ENCODE results near the gene CPEB3. TPM values are rescaled to one million over a fixed set of nuclear protein-coding genes. Genes with fewer than 3 reads are reported as not detected.

CPEB3 gene
- total and polyA plus RNA-seq, 9 of the 15 experiments (the other 6 are each of a cell fraction or from before 2014, with no cell fraction given), result 0.15 to 1.2 (median 0.51) TPM

GRCh38 chr10:92242380-92242779, 48.5 kb downstream of the CPEB3 start:
- Histone ChIP-seq H3K79me2 (ENCODE audit: control insufficient read depth, insufficient read depth, low read length) (no peaks in the 10 kb centered on the region), H3K27me3 (ENCODE audit: control insufficient read depth in 2 of 2, insufficient read depth in 2 of 2, low read length in 2 of 2) (no peaks in the 10 kb centered on the region), H2AFZ (ENCODE audit: low read depth, low read length) (no peak overlapping the region), H4K20me1 (replicated peaks; ENCODE audit: control insufficient read depth, insufficient read depth, low read length) (no peaks in the 10 kb centered on the region), H3K9ac (ENCODE audit: insufficient read depth in 1 of 2, low read depth in 2 of 2, low read length in 2 of 2) (no peak overlapping the region), H3K27ac (ENCODE audit: extremely low read depth, low read depth, low read length) (no peak overlapping the region), H3K4me2 (ENCODE audit: insufficient read depth, low read length) (no peak overlapping the region), H3K9me1 (ENCODE audit: control insufficient read depth, insufficient read depth, low read length) (no peaks in the 10 kb centered on the region), H3K36me3 (ENCODE audit: control insufficient read depth, insufficient read depth, low read length) (no peaks in the 10 kb centered on the region; the same call in 2 of the 3 replicates), H3K4me3 (no peak overlapping the region), H3K4me1 (replicated peaks in 1 of 2; ENCODE audit: control insufficient read depth in 2 of 2, insufficient read depth in 2 of 2, low read length in 2 of 2) (peaks cover 8 to 13% of the 10 kb centered on the region in 2 experiments), H3K9me3 (replicated peaks; ENCODE audit: control insufficient read depth, insufficient read depth, low read depth, low read length) (no peaks in the 10 kb centered on the region)
- FAIRE-seq (no peak), ATAC-seq (no peak), DNase-seq (ENCODE audit: extremely low read depth in 1 of 4, low spot score in 3 of 4) (no peak)
- BruUV-seq (replicated peaks), result no TSS peak
- no peak for TF ChIP-seq CAMTA2 (CRISPR knock-in tag; conservative IDR thresholded peaks at IDR 0.05)
- no peak for TF ChIP-seq HCFC1 (IDR thresholded peaks at IDR 0.05; ENCODE audit: low read depth, low read length)
- no peak for TF ChIP-seq DLX4 (CRISPR knock-in tag; IDR thresholded peaks at IDR 0.05)
- TF ChIP-seq PHF8 (IDR thresholded peaks at IDR 0.05; ENCODE audit: borderline replicate concordance, low read length), result no peak
- TF ChIP-seq NFE2 (IDR thresholded peaks at IDR 0.05; ENCODE audit: low read depth), result no peak
- no peak for TF ChIP-seq NR2C1 (IDR thresholded peaks at IDR 0.05)
- no peak for TF ChIP-seq NR2C1 (tag; IDR thresholded peaks at IDR 0.05)
- no peak for TF ChIP-seq KDM5B (IDR thresholded peaks at IDR 0.05; ENCODE audit: insufficient replicate concordance, low read depth, low read length)
- TF ChIP-seq HDAC3 (IDR thresholded peaks at IDR 0.05; ENCODE audit: borderline replicate concordance, partially characterized antibody), result no peak
- TF ChIP-seq ATF1 (CRISPR knock-in tag; IDR thresholded peaks at IDR 0.05), result no peak
- no peak for TF ChIP-seq ATF1 (tag; IDR thresholded peaks at IDR 0.05)
- no peak for TF ChIP-seq ELK1 (CRISPR knock-in tag; IDR thresholded peaks at IDR 0.05)
- intact Hi-C loops (cut with micrococcal nuclease) (loop anchor here (2.0 kb wide), 1 partner anchor 48 kb away; the partner anchor contains the start of genes CPEB3 and MARCHF5), in situ Hi-C loops (cut with MboI) (no loop called here)
- ChIA-PET POLR2A (no interaction called here), CTCF (ENCODE audit: low intra/inter-chr PET ratio) (no interaction called here)
- 13% methylated on average over 2 of the region's 2 CpGs for WGBS (ENCODE audit: insufficient coverage, low coverage, missing lambda C conversion rate)

All from K562 (cell line).